IMR-90 (cell line): Measurements from ENCODE around the gene CYREN. TPM values are rescaled to one million over a fixed set of nuclear protein-coding genes. Genes with fewer than 3 reads are reported as not detected.

ENCODE experiments used
- ATAC-seq: fragments of 200-7000 bp; cut with Tn5 transposase; 2 replicates; pipeline ENCODE4 v1.9.1; 2020; ENCODE audit warnings: low read depth, mild to moderate bottlenecking, moderate library complexity
- BruUV-seq: library from RNA; stranded (reverse); fragments of 400-500 nt; replicated peaks from 2 replicates; lab custom pipeline; 2021; lab: Mats Ljungman, UMichigan
- CTCF ChIA-PET: fragments of 300-600 bp; formaldehyde crosslinking; extraction: SDS; loops from one replicate; lab custom pipeline; 2021; ENCODE audit warnings: antibody characterized with exemption; lab: Yijun Ruan, JAX
- POLR2A ChIA-PET: fragments of 300-600 bp; sonication (Branson Sonifier 250); formaldehyde crosslinking; loops from one replicate; lab custom pipeline; 2022; ENCODE audit warnings: antibody characterized with exemption; ENCODE audit not compliant: unreplicated experiment; lab: Charles Lee
- DNase-seq: peaks from one replicate; pipeline ENCODE4 v3.0.0; 2013
- H2AFZ ChIP-seq: replicated peaks from 2 replicates; pipeline ENCODE3; 2013; ENCODE audit warnings: low read length, mild to moderate bottlenecking; ENCODE audit not compliant: poor library complexity
- H2AK5ac ChIP-seq: 2 replicates; pipeline ENCODE4 v1.6.1; 2013; ENCODE audit warnings: low read depth, low read length, inconsistent platforms
- H2AK9ac ChIP-seq: replicated peaks from 2 replicates; pipeline ENCODE3; 2013; ENCODE audit warnings: mild to moderate bottlenecking, low read depth, low read length, moderate library complexity; ENCODE audit not compliant: poor library complexity
- H2BK120ac ChIP-seq: 2 replicates; pipeline ENCODE4 v1.6.1; 2013; ENCODE audit warnings: low read depth, low read length, inconsistent platforms
- H2BK15ac ChIP-seq: 3 replicates; pipeline ENCODE4 v1.6.1; 2013; ENCODE audit warnings: low read depth, low read length, inconsistent platforms
- H2BK20ac ChIP-seq: 2 replicates; pipeline ENCODE4 v1.6.1; 2013; ENCODE audit warnings: low read depth, mild to moderate bottlenecking, inconsistent platforms, low read length, moderate library complexity
- H2BK5ac ChIP-seq: 2 replicates; pipeline ENCODE4 v1.6.1; 2013; ENCODE audit warnings: mild to moderate bottlenecking, low read depth, low read length, inconsistent platforms; ENCODE audit not compliant: poor library complexity, severe bottlenecking
- H3K14ac ChIP-seq: replicated peaks from 2 replicates; pipeline ENCODE4 v1.6.1; 2013; ENCODE audit warnings: low read depth, low read length, inconsistent platforms
- H3K18ac ChIP-seq: 2 replicates; pipeline ENCODE4 v1.6.1; 2013; ENCODE audit warnings: low read depth, low read length, control low read depth
- H3K23ac ChIP-seq: 2 replicates; pipeline ENCODE4 v1.6.1; 2013; ENCODE audit warnings: low read depth, low read length, inconsistent platforms
- H3K27ac ChIP-seq: 2 replicates; pipeline ENCODE4 v1.5.1; 2013; ENCODE audit warnings: mild to moderate bottlenecking, control low read depth, low read length; ENCODE audit not compliant: insufficient read depth
- H3K27me3 ChIP-seq: 2 replicates; pipeline ENCODE4 v1.6.1; 2013; ENCODE audit warnings: low read length; ENCODE audit not compliant: control insufficient read depth, insufficient read depth
- H3K36me3 ChIP-seq: 2 replicates; pipeline ENCODE4 v1.6.1; 2013; ENCODE audit warnings: low read length, mixed read lengths; ENCODE audit not compliant: control insufficient read depth, insufficient read depth
- H3K4ac ChIP-seq: 2 replicates; pipeline ENCODE4 v1.6.1; 2013; ENCODE audit warnings: low read depth, low read length, inconsistent platforms
- H3K4me1 ChIP-seq: 2 replicates; pipeline ENCODE4 v1.6.1; 2013; ENCODE audit warnings: low read length, mixed read lengths; ENCODE audit not compliant: control insufficient read depth, insufficient read depth
- H3K4me2 ChIP-seq: 2 replicates; pipeline ENCODE4 v1.6.1; 2013; ENCODE audit warnings: low read depth, mild to moderate bottlenecking, control low read depth, low read length, moderate library complexity
- H3K4me3 ChIP-seq: 2 replicates; pipeline ENCODE4 v1.5.1; 2013; ENCODE audit warnings: low read depth, mild to moderate bottlenecking, control low read depth, low read length, moderate library complexity; ENCODE audit not compliant: insufficient read depth
- H3K56ac ChIP-seq: 2 replicates; pipeline ENCODE4 v1.6.1; 2013; ENCODE audit warnings: low read length, inconsistent platforms; ENCODE audit not compliant: insufficient read depth; ENCODE audit errors: extremely low read depth
- H3K79me1 ChIP-seq, 2 experiments: 2 replicates each; pipeline ENCODE4 v1.6.1; 2013; ENCODE audit warnings: low read length in 2 of 2, inconsistent platforms in 1 of 2, low read depth in 1 of 2
- H3K9ac ChIP-seq: 2 replicates; pipeline ENCODE4 v1.6.1; 2013; ENCODE audit warnings: low read depth, low read length, control low read depth
- H3K9me1 ChIP-seq: 2 replicates; pipeline ENCODE4 v1.6.1; 2013; ENCODE audit warnings: low read length, inconsistent platforms; ENCODE audit not compliant: insufficient read depth
- H3K9me3 ChIP-seq: 2 replicates; pipeline ENCODE4 v1.6.1; 2013; ENCODE audit warnings: low read length; ENCODE audit not compliant: control insufficient read depth, insufficient read depth
- H4K20me1 ChIP-seq: 2 replicates; pipeline ENCODE4 v1.6.1; 2013; ENCODE audit warnings: low read length, inconsistent platforms; ENCODE audit not compliant: insufficient read depth
- H4K5ac ChIP-seq: 2 replicates; pipeline ENCODE4 v1.6.1; 2013; ENCODE audit warnings: mild to moderate bottlenecking, low read depth, low read length, control low read depth
- H4K8ac ChIP-seq, 2 experiments: 2 replicates each; pipeline ENCODE4 v1.6.1; 2013; ENCODE audit warnings: low read depth in 2 of 2, low read length in 2 of 2, control low read depth in 1 of 2, inconsistent platforms in 1 of 2
- H4K91ac ChIP-seq: 2 replicates; pipeline ENCODE4 v1.6.1; 2013; ENCODE audit warnings: low read depth, low read length, inconsistent platforms; ENCODE audit not compliant: insufficient read depth
- BHLHE40 ChIP-seq: fragments of 150-350 bp; IDR thresholded peaks from 2 replicates; pipeline ENCODE4 v1.6.1; 2016; ENCODE audit warnings: mild to moderate bottlenecking, low read depth, low read length
- ELK1 ChIP-seq: fragments of 150-350 bp; IDR thresholded peaks from 2 replicates; pipeline ENCODE4 v1.6.1; 2016; ENCODE audit warnings: low read depth, mild to moderate bottlenecking, low read length, moderate library complexity, borderline replicate concordance
- MAZ ChIP-seq: IDR thresholded peaks from 2 replicates; pipeline ENCODE4 v1.6.1; 2012; ENCODE audit warnings: low read depth, mild to moderate bottlenecking, low read length, improper control_type of control experiment, moderate library complexity, borderline replicate concordance
- SMC3 ChIP-seq: fragments of 150-350 bp; IDR thresholded peaks from 2 replicates; pipeline ENCODE4 v1.6.1; 2016; ENCODE audit warnings: low read depth, mild to moderate bottlenecking, antibody characterized with exemption, low read length, moderate library complexity
- WGBS, 2 experiments: methylation state at CpG; one replicate each; pipeline versions ENCODE4 v1.1.5 to v1.1.7; 2013; ENCODE audit warnings: missing lambda C conversion rate in 2 of 2; ENCODE audit not compliant: insufficient read length in 1 of 2; ENCODE audit errors: extremely low coverage in 2 of 2; 5-methylcytosine and 5-hydroxymethylcytosine counted together
- dilution Hi-C: fragments of 300-500 bp; cut with HindIII; formaldehyde crosslinking; loops from one replicate; pipeline ENCODE4 v1.14.3; 2018; ENCODE audit warnings: low sequenced_read_pairs; ENCODE audit not compliant: unreplicated experiment
- in situ Hi-C: fragments of 300-500 bp; cut with MboI; formaldehyde crosslinking; loops from 3 replicates; pipeline ENCODE4 v1.14.3; 2019; ENCODE audit warnings: low sequenced_read_pairs, inconsistent platforms, mixed read lengths
- intact Hi-C: fragments of 100-400 bp; cut with micrococcal nuclease; formaldehyde crosslinking; loops from 2 replicates; pipeline ENCODE4 v1.10.0; 2022
- polyA plus RNA-seq, 3 experiments: library from polyadenylated mRNA; depleted of rRNA; stranded (reverse); fragments of >200 nt; gene quantifications; 2 replicates each; pipeline ENCODE4 v1.2.3, GENCODE V29; 2012; ENCODE audit warnings: low replicate concordance in 1 of 3
- total RNA-seq: library from RNA; depleted of rRNA; stranded (reverse); fragments of >200 nt; gene quantifications from 2 replicates; pipeline ENCODE4 v1.2.3, GENCODE V29; 2012

Gene CYREN
- total and polyA plus RNA-seq, 2 of the 4 experiments (the other 2 are of a cell fraction): 26.5 to 29.2 TPM

DNA sequence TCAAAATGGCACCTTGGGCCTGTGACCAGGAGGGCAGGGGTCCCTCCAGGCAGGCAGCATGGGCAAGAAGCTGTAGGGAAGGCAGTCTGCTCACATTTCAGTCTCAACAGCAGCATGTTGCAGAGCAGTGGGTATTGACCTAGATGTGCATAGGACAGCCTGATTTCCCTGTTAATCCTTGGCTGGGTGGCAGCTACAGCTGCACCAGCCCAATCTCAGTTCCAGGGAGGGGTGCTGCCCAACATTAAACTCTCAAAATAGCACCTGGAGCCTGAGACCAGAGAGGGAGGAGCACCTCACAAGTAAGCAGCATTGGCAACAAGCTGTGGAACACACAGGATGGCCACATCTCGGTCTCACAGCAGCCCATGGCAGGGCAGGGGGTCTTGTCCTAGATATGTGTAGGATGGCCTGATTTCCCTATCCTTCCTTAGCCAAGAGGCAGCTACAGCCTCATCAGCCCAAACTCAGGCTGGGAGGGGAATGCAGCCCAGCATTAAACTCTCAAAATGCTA, 12.3 kb downstream of the CYREN start:
- no peak overlapping the region; the same call in 1 of the 2 replicates for H3K14ac ChIP-seq
- no peaks in the 10 kb centered on the region for H4K20me1 ChIP-seq
- no peak overlapping the region for H3K4ac ChIP-seq
- H2AK5ac ChIP-seq: peak overlapping the region; percentile 36; the same call in 1 of the 2 replicates
- no TSS peak for BruUV-seq
- intact Hi-C loops: no loop called here
- TF ChIP-seq BHLHE40: no peak
- TF ChIP-seq SMC3: no peak
- TF ChIP-seq MAZ: no peak
- TF ChIP-seq ELK1: no peak
- H3K9ac ChIP-seq: no peak overlapping the region
- H3K36me3 ChIP-seq: no peaks in the 10 kb centered on the region
- no peaks in the 10 kb centered on the region for H3K27me3 ChIP-seq
- no peak overlapping the region for H2BK20ac ChIP-seq
- POLR2A ChIA-PET: interaction anchor here (0.6 kb wide), 1 partner anchor 17 kb away, joined by 3 read pairs; no protein-coding TSS in a partner anchor
- H4K8ac ChIP-seq: no peak overlapping the region
- no peak overlapping the region; the same call in 2 of the 3 replicates for H2BK15ac ChIP-seq
- H3K56ac ChIP-seq: no peak overlapping the region
- H3K4me3 ChIP-seq: no peak overlapping the region
- H4K5ac ChIP-seq: no peak overlapping the region
- in situ Hi-C loops: no loop called here
- ATAC-seq (no peak), DNase-seq (no peak)
- no peak overlapping the region for H3K27ac ChIP-seq
- H3K79me1 ChIP-seq: peaks cover 0 to 19% of the 10 kb centered on the region in 2 experiments; a peak in 2 of 4 replicates
- H2AK9ac ChIP-seq: no peak overlapping the region
- CTCF ChIA-PET: no interaction called here
- peaks cover 4% of the 10 kb centered on the region for H3K9me1 ChIP-seq
- H3K9me3 ChIP-seq: peaks cover 5% of the 10 kb centered on the region; the same call in 1 of the 2 replicates
- H3K18ac ChIP-seq: no peak overlapping the region
- no peak overlapping the region for H2BK120ac ChIP-seq
- H2BK5ac ChIP-seq: no peak overlapping the region
- no peak overlapping the region for H2AFZ ChIP-seq
- H3K23ac ChIP-seq: no peak overlapping the region
- WGBS, 2 experiments: no CpG with 5 or more reads among the region's 1 CpG
- H3K4me2 ChIP-seq: no peak overlapping the region
- H4K91ac ChIP-seq: no peak overlapping the region
- peaks cover 16% of the 10 kb centered on the region for H3K4me1 ChIP-seq
- dilution Hi-C loops: no loop called here
